IPS-20b (cell line): ENCODE measurements around the gene RANBP3.

Source experiments
- H3K27ac ChIP-seq: one replicate; pipeline ENCODE4 v1.5.1; 2013; ENCODE audit warnings: low read length
- H3K27me3 ChIP-seq: 2 replicates; pipeline ENCODE4 v1.6.1; 2013; ENCODE audit warnings: mild to moderate bottlenecking, low read length, inconsistent platforms; ENCODE audit not compliant: insufficient read depth
- H3K36me3 ChIP-seq: 2 replicates; pipeline ENCODE4 v1.6.1; 2013; ENCODE audit warnings: low read depth, mild to moderate bottlenecking, inconsistent platforms, low read length, moderate library complexity; ENCODE audit not compliant: insufficient read depth
- H3K4me1 ChIP-seq: 2 replicates; pipeline ENCODE4 v1.6.1; 2013; ENCODE audit warnings: mild to moderate bottlenecking, control low read depth, inconsistent platforms, low read length, moderate library complexity; ENCODE audit not compliant: insufficient read depth
- H3K4me3 ChIP-seq: 2 replicates; pipeline ENCODE4 v1.5.1; 2013; ENCODE audit warnings: mild to moderate bottlenecking, low read length, inconsistent platforms
- H3K9ac ChIP-seq: 2 replicates; pipeline ENCODE4 v1.6.1; 2013; ENCODE audit warnings: low read depth, mild to moderate bottlenecking, inconsistent platforms, low read length, moderate library complexity
- H3K9me3 ChIP-seq: 2 replicates; pipeline ENCODE4 v1.6.1; 2013; ENCODE audit warnings: mild to moderate bottlenecking, low read depth, low read length, inconsistent platforms; ENCODE audit not compliant: insufficient read depth

Gene RANBP3

GRCh38 chr19:5927441-5927821 is 50.5 kb downstream of the RANBP3 start:
- Histone ChIP-seq H3K4me1 (no peaks in the 10 kb centered on the region), H3K27me3 (no peaks in the 10 kb centered on the region), H3K27ac (no peak overlapping the region), H3K9ac (no peak overlapping the region), H3K36me3 (peaks cover 96% of the 10 kb centered on the region), H3K4me3 (no peak overlapping the region), H3K9me3 (no peaks in the 10 kb centered on the region)

- Histone ChIP-seq H3K27me3 (no peaks in the 10 kb centered on the region), H3K9me3 (no peaks in the 10 kb centered on the region), H3K9ac (no peak overlapping the region), H3K36me3 (peaks cover 99% of the 10 kb centered on the region), H3K4me1 (no peaks in the 10 kb centered on the region), H3K27ac (no peak overlapping the region), H3K4me3 (no peak overlapping the region)
Observed at GRCh38 chr19:5926641-5927440, 51.1 kb downstream of the RANBP3 start.

GRCh38 chr19:5925830-5926427 is 52.0 kb downstream of the RANBP3 start:
- Histone ChIP-seq H3K36me3 (peaks cover 100% of the 10 kb centered on the region), H3K9ac (no peak overlapping the region), H3K27ac (no peak overlapping the region)

GRCh38 chr19:5923356-5923755 is 54.6 kb downstream of the RANBP3 start:
- Histone ChIP-seq H3K4me1 (no peaks in the 10 kb centered on the region), H3K27me3 (no peaks in the 10 kb centered on the region), H3K4me3 (no peak overlapping the region), H3K9me3 (no peaks in the 10 kb centered on the region), H3K9ac (no peak overlapping the region), H3K27ac (no peak overlapping the region), H3K36me3 (peaks cover 99% of the 10 kb centered on the region)

More at GRCh38 chr19:5925830-5926427, 52.0 kb downstream of the RANBP3 start:
- Histone ChIP-seq H3K9me3 (no peaks in the 10 kb centered on the region), H3K4me3 (no peak overlapping the region), H3K4me1 (no peaks in the 10 kb centered on the region), H3K27me3 (no peaks in the 10 kb centered on the region)

- Histone ChIP-seq H3K4me1 (no peaks in the 10 kb centered on the region), H3K36me3 (peaks cover 97% of the 10 kb centered on the region), H3K27ac (no peak overlapping the region), H3K27me3 (no peaks in the 10 kb centered on the region), H3K9ac (no peak overlapping the region), H3K4me3 (no peak overlapping the region), H3K9me3 (no peaks in the 10 kb centered on the region)
Observed at GRCh38 chr19:5922161-5922545, 55.8 kb downstream of the RANBP3 start.

- H3K36me3 ChIP-seq: peaks cover 96% of the 10 kb centered on the region
Observed at GRCh38 chr19:5921516-5922160, 56.3 kb downstream of the RANBP3 start.

GRCh38 chr19:5918463-5919079 is 59.4 kb downstream of the RANBP3 start:
- H3K36me3 ChIP-seq: peaks cover 78% of the 10 kb centered on the region
- no peak overlapping the region for H3K4me3 ChIP-seq
- no peak overlapping the region for H3K27ac ChIP-seq
- H3K27me3 ChIP-seq: no peaks in the 10 kb centered on the region
- no peaks in the 10 kb centered on the region for H3K9me3 ChIP-seq
- H3K9ac ChIP-seq: no peak overlapping the region
- no peaks in the 10 kb centered on the region for H3K4me1 ChIP-seq

More at GRCh38 chr19:5921516-5922160, 56.3 kb downstream of the RANBP3 start:
- no peaks in the 10 kb centered on the region for H3K4me1 ChIP-seq
- no peaks in the 10 kb centered on the region for H3K27me3 ChIP-seq
- no peak overlapping the region for H3K27ac ChIP-seq
- H3K4me3 ChIP-seq: no peak overlapping the region
- H3K9ac ChIP-seq: no peak overlapping the region
- H3K9me3 ChIP-seq: no peaks in the 10 kb centered on the region

GRCh38 chr19:5917431-5918107 is 60.4 kb downstream of the RANBP3 start:
- peaks cover 68% of the 10 kb centered on the region for H3K36me3 ChIP-seq
- no peaks in the 10 kb centered on the region for H3K27me3 ChIP-seq
- H3K9me3 ChIP-seq: no peaks in the 10 kb centered on the region
- H3K4me1 ChIP-seq: no peaks in the 10 kb centered on the region
- no peak overlapping the region for H3K4me3 ChIP-seq
- H3K9ac ChIP-seq: no peak overlapping the region
- no peak overlapping the region for H3K27ac ChIP-seq

GRCh38 chr19:5916181-5916708 is 61.7 kb downstream of the RANBP3 start:
- Histone ChIP-seq H3K9ac (no peak overlapping the region), H3K27ac (no peak overlapping the region), H3K9me3 (no peaks in the 10 kb centered on the region), H3K27me3 (no peaks in the 10 kb centered on the region), H3K4me1 (no peaks in the 10 kb centered on the region), H3K4me3 (no peak overlapping the region), H3K36me3 (peaks cover 55% of the 10 kb centered on the region)

- H3K9ac ChIP-seq: no peak overlapping the region
- H3K27ac ChIP-seq: no peak overlapping the region
- no peaks in the 10 kb centered on the region for H3K27me3 ChIP-seq
- H3K4me3 ChIP-seq: no peak overlapping the region
- H3K9me3 ChIP-seq: no peaks in the 10 kb centered on the region
- no peaks in the 10 kb centered on the region for H3K4me1 ChIP-seq
- H3K36me3 ChIP-seq: peaks cover 50% of the 10 kb centered on the region
Observed at GRCh38 chr19:5915782-5916165, 62.2 kb downstream of the RANBP3 start.
